ENCODE results near the gene GMPR.

GRCh38 chr6:16331384-16332174, 93.2 kb downstream of the GMPR start:
- TF ChIP-seq, protein P1, sequence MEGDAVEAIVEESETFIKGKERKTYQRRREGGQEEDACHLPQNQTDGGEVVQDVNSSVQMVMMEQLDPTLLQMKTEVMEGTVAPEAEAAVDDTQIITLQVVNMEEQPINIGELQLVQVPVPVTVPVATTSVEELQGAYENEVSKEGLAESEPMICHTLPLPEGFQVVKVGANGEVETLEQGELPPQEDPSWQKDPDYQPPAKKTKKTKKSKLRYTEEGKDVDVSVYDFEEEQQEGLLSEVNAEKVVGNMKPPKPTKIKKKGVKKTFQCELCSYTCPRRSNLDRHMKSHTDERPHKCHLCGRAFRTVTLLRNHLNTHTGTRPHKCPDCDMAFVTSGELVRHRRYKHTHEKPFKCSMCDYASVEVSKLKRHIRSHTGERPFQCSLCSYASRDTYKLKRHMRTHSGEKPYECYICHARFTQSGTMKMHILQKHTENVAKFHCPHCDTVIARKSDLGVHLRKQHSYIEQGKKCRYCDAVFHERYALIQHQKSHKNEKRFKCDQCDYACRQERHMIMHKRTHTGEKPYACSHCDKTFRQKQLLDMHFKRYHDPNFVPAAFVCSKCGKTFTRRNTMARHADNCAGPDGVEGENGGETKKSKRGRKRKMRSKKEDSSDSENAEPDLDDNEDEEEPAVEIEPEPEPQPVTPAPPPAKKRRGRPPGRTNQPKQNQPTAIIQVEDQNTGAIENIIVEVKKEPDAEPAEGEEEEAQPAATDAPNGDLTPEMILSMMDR (IDR thresholded peaks at IDR 0.05) = peak; percentile 70 to 92 (median 80)
- TF ChIP-seq POLR2A (IDR thresholded peaks at IDR 0.05) = no peak
- TF ChIP-seq EP300 (IDR thresholded peaks at IDR 0.05) = no peak

All from upper lobe of left lung (tissue), 4 donors.